G401 (cell line): ENCODE measurements around the gene MAP2. TPM values are rescaled to one million over a fixed set of nuclear protein-coding genes. Genes with fewer than 3 reads are reported as not detected.

Experiments
- DNase-seq: peaks from one replicate; pipeline ENCODE4 v3.0.0-alpha.2; 2015; ENCODE audit warnings: low spot score
- in situ Hi-C: cut with HindIII; loops from 2 replicates; pipeline ENCODE4 v1.10.0; 2016; ENCODE audit warnings: low sequenced_read_pairs, mixed read lengths
- total RNA-seq: library from RNA; depleted of rRNA; stranded (reverse); fragments of >200 nt; shearing (Covaris generic); gene quantifications from 2 replicates; pipeline ENCODE4 v1.2.3, GENCODE V29; 2014

The MAP2 gene
- total RNA-seq, 1 experiment from 2014 or later: not detected

DNA sequence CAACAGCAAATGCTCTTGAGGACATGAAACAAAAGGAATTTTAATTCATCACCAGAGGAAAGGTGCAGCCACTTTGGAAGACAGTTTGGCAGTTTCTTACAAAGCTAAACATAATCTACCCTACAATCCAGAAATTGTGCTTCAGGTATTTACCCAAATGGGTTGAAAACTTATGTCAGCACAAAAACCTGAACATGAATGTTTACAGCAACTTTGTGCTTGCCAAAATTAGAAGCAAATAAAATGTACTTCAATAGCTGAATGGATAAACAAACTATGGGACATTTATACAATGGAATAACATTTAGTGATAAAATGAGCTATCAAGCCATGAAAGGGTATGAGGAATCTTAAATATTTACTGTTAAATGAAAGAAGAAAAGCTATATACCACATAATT is 6.9 kb upstream of the MAP2 start:
- in situ Hi-C loops: no loop called here
- no peak for DNase-seq

- no peak for DNase-seq
- in situ Hi-C loops: no loop called here
Measured at GRCh38 chr2:209422191-209422754, 1.6 kb upstream of the MAP2 start.

GRCh38 chr2:209424199-209424701 is 403 bp downstream of the MAP2 start:
- peak; percentile 60 for DNase-seq
- in situ Hi-C loops: no loop called here

DNA sequence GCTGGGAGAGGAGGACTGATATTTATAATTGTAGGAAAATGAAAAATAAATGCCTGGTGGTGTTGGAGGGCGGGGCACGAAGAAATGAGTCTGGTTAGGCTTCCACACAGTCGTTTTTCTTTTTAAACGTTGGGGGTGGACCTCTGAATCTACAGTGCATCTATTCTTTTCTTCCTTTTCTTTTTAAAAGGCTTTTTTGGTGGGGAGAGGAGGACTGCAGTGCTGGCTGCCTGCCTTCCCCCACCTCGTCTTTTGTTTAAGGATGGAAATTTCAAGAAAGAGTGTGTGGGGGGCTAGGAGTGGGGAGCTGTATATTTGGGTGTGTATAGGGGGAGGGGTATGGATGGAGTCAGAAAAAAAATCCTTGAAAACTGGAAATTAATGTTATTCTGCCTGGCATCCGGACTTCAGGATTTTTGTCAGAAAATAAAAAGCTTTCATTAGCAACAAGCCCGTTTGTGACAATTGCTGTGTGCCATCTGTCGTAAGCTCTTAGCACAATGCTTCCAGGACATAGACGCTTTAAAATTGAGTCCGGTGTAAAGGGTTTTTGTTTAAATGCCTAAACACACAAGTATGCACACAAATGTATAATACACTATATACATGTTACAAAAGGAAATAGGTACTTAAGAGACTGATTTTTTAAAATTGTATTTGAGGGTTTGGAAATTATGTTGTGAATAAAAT is 1.1 kb downstream of the MAP2 start:
- in situ Hi-C loops: no loop called here

GRCh38 chr2:209425471-209426071 is 1.7 kb downstream of the MAP2 start:
- DNase-seq: peak; percentile 85
- in situ Hi-C loops: no loop called here

More for the DNA sequence above, 1.1 kb downstream of the MAP2 start:
- peak; percentile 77 for DNase-seq

- DNase-seq: peak; percentile 76
- in situ Hi-C loops: no loop called here
Measured at GRCh38 chr2:209426432-209426831, 2.6 kb downstream of the MAP2 start.

DNA sequence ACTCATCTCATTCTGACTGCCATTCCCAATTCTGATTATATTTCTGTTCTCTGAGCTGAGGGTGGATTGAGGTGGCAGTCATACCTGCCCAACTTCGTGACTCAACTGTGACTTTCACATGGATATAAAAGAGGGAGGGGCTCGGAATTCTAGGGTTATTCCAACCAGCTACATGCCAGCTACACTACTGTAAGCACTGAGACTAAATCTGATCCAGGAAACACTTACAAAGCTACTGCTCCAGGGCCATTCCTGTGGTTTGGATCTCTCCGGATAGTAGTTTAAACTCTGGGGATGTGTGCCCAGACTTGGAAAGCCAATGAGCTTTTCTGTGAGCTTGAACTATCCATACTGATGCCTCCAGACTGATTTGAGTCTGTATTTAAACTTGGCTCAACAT is 7.9 kb downstream of the MAP2 start:
- no peak for DNase-seq
- in situ Hi-C loops: no loop called here

DNA sequence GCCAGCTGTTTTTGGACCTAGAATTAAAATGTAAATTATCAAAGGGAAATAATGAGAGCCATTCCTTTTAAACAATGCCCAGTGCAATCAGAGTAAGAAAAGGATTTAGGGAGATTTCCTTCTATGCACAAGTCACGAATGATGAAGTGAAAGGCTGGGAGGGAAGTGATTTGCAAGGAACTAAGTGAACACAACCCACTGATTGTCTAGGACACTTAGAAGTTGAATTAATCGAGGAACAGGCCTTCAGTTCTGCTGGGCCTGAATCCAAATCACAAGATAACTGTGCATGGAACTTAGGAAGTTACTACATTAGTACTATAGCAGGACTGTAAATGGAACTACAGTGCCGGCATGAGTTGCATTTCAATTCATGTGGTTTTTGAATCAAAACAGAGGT is 17.7 kb downstream of the MAP2 start:
- in situ Hi-C loops: no loop called here
- DNase-seq: no peak

GRCh38 chr2:209442939-209443338 is 19.1 kb downstream of the MAP2 start:
- in situ Hi-C loops: no loop called here
- DNase-seq: no peak

DNA sequence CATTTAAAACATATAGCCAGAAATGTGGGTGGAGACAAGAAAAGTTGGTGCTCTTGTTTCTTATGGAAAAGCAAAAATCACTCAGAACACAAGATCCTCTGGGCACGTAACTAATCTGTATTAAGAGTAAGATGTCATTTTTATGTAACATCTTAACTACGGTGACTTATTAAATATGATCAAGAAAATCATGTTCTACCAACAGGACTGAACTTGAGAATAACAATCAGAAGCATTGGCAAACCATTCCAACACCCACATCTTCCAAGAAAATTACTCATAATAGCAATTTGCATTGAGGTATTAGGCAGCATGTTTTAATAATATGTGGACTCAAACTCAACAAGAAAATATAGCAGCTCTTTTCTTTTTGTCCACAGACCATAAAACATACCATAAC is 21.6 kb downstream of the MAP2 start:
- in situ Hi-C loops: no loop called here
- no peak for DNase-seq

DNA sequence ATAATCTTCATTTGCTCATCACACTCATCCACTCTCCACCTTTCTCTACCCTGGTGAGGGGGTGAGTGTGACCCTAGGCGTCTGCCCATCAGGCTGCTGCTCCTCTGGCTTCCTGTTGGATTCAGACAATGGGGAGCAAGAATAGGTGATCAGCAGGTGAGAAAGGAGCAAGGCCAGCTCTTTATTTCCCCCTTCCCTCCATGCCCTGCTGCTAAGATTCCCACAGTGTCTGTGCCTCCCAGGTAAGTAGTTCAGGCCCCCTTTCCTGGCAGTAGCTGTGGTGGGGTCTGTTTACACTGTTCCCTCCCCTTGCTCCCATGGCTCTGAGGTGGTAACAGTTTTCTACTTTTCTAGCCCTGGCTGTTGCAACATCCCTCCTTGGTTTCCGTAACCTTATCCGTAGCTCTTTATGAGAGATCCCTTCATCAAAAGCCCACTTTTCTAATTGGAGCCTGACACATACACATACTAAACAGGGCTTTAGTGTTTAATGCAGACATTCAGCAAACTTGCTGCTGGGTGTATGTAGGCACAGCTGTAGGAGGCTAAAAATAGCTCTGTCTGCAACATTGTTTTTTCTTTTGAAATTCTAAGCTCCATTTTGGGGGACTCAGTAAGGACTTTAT is 27.5 kb downstream of the MAP2 start:
- no peak for DNase-seq

DNA sequence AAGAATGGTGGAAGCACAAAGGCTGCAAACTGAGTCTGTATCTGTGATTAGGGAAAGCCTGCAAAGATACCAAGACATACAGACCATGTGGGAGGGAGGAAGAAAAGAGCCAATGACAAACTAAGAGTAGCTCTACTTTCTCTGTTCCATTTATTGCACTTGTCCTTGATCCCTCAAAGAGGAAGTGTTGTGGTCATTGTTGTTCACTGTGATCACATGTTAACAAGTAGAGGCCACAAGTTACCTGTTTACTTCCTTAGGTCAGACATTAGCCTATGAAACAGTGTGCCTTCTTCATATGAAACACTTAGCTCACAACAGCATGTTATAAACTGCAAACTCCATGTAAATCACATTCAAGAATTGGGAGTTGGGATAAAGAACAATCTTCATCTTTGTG is 32.6 kb downstream of the MAP2 start:
- in situ Hi-C loops: no loop called here
- no peak for DNase-seq

More for the DNA sequence above, 27.5 kb downstream of the MAP2 start:
- in situ Hi-C loops: no loop called here

DNA sequence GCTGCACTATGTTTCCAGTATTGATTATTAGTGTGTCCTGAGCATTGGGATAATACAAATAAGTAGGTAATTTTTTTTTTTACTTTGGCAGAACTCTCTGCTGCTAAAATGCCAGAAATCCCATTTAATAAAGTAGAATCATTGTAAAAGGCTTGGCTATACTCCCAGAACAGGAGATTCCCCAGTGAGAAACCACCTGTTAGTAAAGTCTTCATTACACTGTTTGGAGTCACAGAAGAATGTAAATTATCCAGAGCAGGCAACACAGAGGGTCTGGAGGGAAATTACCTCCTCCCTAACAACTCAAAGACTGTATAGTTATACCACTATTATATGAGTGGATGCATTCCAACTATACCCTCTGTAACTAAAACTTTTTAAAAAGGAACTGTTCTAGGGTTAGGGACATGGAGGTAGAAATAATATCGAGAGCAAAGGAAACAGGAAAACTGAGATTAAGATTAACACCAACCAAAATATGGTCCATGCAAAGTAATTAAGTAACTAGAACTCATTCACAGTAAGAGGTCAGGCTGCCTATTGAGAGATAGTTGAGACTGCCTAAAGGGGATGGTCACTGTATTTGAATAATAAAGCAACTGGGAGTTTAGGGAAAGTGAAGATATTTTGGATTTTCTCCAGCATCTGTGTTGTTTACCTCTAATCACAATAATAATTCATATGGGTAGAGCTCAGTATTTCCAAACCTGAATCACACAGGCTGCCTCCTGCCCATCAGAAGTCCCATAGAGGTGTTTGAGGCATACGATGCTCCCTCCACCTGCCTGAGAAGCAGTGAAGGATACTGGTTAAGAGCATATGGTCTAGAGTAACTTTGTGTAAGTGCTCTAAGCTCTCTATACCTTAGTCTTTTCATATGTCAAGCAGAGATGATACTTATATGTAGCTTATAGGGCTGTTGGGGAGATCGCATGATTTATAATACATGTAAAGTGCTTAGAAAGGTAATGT is 34.4 kb downstream of the MAP2 start:
- peak; percentile 92 for DNase-seq
- in situ Hi-C loops: no loop called here

GRCh38 chr2:209459359-209459758 is 35.5 kb downstream of the MAP2 start:
- no peak for DNase-seq
- in situ Hi-C loops: no loop called here

- DNase-seq: no peak
- in situ Hi-C loops: no loop called here
Measured at GRCh38 chr2:209460151-209460761, 36.4 kb downstream of the MAP2 start.

GRCh38 chr2:209463226-209463625 is 39.4 kb downstream of the MAP2 start:
- DNase-seq: no peak
- in situ Hi-C loops: no loop called here

DNA sequence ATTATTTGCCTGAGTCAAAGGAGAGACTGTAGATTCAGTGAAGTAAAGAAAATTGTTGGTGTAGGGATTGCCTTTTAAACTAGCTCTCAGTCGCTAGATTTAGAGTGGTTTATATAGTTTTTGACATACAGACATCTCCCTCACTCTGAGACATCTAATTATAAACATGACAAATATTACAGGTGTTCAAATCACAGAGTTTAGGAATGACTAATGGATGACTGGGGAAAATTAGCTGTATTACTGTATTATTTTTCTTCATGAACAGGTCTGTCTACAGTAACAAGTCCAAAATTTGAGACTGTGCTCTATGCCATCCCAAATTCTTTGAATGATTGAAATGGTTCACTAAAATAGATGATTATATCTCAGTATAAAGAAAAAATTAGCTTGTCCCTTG is 40.0 kb downstream of the MAP2 start:
- DNase-seq: no peak
- in situ Hi-C loops: no loop called here

DNA sequence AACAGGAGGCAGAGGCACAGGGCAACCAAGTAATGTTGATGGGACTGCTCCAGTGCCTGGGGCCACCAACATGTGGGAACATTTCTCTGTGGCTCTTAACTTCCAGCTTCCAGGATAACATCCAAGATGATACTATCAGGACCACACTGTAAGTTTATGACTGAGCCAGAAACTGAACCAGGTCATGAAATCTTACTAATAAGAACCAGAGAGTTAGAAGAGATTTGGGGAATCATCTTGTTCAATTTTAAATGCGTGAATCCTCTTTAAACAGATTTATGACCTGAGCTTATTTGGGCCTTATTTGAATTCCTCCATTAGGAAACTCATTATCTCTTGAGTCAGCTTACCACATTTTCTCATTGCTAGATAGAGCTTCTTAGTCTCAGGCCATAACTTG is 45.0 kb downstream of the MAP2 start:
- no peak for DNase-seq
- in situ Hi-C loops: no loop called here

DNA sequence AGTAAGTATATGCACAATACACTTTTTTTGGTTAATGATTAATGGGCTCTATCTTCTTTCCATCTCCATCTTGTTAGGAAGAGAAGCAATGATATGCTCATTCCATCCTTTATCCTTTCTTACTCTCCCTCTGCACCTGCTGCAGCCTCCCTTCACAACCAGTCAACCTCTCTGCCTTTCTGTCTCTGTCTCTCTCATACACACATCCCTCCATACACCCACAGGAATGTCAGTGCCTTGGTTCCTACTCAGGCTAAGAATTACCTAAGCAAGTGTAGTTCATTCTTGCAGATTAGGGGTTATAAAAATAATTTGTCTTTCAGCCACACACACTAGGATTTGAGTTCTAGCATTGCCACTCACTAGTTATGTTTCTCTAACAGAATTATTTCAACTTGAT is 45.6 kb downstream of the MAP2 start:
- in situ Hi-C loops: no loop called here
- no peak for DNase-seq
